Upper lobe of left lung (tissue), 6 donors: ENCODE results near the gene EYS. TPM values are rescaled to one million over a fixed set of nuclear protein-coding genes. Genes with fewer than 3 reads are reported as not detected.

Experiments used
- ATAC-seq, 2 donors: fragments of 200-7000 bp; cut with Tn5 transposase; one replicate each; pipeline ENCODE4 v1.9.1; 2022; ENCODE audit warnings: mild to moderate bottlenecking in 2 of 2, moderate library complexity in 2 of 2; ENCODE audit not compliant: low FRiP score in 2 of 2
- DNase-seq, 2 donors: peaks; one replicate each; pipeline ENCODE4 v3.0.0-alpha.2; 2019 to 2020
- H3K27ac ChIP-seq, 4 donors: fragments of 200-600 bp; sonication (generic); one replicate each; pipeline ENCODE4 v1.5.1; 2016 to 2019
- H3K27me3 ChIP-seq, 4 donors: fragments of 200-600 bp; sonication (generic); one replicate each; pipeline ENCODE4 v1.5.1; 2017 to 2019
- H3K36me3 ChIP-seq, 4 donors: fragments of 200-600 bp; sonication (generic); one replicate each; pipeline ENCODE4 v1.5.1; 2016 to 2019
- H3K4me1 ChIP-seq, 4 donors: fragments of 200-600 bp; sonication (generic); one replicate each; pipeline ENCODE4 v1.5.1; 2018 to 2019
- H3K4me3 ChIP-seq, 4 donors: fragments of 200-600 bp; sonication (generic); one replicate each; pipeline ENCODE4 v1.5.1; 2017 to 2019; ENCODE audit warnings: mild to moderate bottlenecking in 2 of 4, moderate library complexity in 1 of 4
- H3K9me3 ChIP-seq, 4 donors: fragments of 200-600 bp; sonication (generic); one replicate each; pipeline ENCODE4 v1.5.1; 2018 to 2019
- CTCF ChIP-seq, 6 experiments: fragments of 450-650 bp in 4 of 6; fragments of 200-600 bp in 2 of 6; sonication (generic) in 2 of 6; IDR thresholded peaks; one replicate each; pipeline ENCODE4 v1.5.1; 2016 to 2019; ENCODE audit warnings: antibody characterized with exemption in 6 of 6
- EP300 ChIP-seq, 4 donors: sonication (generic); formaldehyde crosslinking; IDR thresholded peaks; one replicate each; pipeline ENCODE4 v1.5.1; 2017; ENCODE audit warnings: antibody characterized with exemption in 4 of 4, control low read depth in 2 of 4
- POLR2A ChIP-seq, 4 donors: fragments of 450-650 bp; IDR thresholded peaks; one replicate each; pipeline ENCODE4 v1.5.1; 2016 to 2017; ENCODE audit warnings: antibody characterized with exemption in 4 of 4, mild to moderate bottlenecking in 2 of 4
- POLR2AphosphoS5 ChIP-seq, 2 donors: sonication (generic); formaldehyde crosslinking; IDR thresholded peaks; one replicate each; pipeline ENCODE4 v1.5.1; 2017; ENCODE audit warnings: antibody characterized with exemption in 2 of 2
- WGBS, 2 donors: methylation state at CpG; one replicate each; pipeline ENCODE4 v1.1.5; 2017 to 2018; 5-methylcytosine and 5-hydroxymethylcytosine counted together
- total RNA-seq, 6 donors: library from RNA; depleted of rRNA in 4 of 6; stranded (reverse); fragments of >200 nt in 4 of 6; gene quantifications; one replicate each; pipeline versions ENCODE4 v1.1.0 to v1.2.1, GENCODE V29; 2016 to 2021
- donor health status: DM: no; HTN: no; CAD: no; lungs with moderate emphysema.
- donor health status: DM: no; HTN: yes; CAD: no; lungs with severe emphysema.

Gene EYS
- total RNA-seq, 6 donors from 2014 or later, result under 0.01 to 0.46 (median 0.28) TPM; not detected in 2

GRCh38 chr6:65123521-65123920 lies 583.5 kb downstream of the EYS start:
- no peaks in the 10 kb centered on the region for H3K4me1 ChIP-seq
- ATAC-seq, result no peak
- DNase-seq, result peak in 1 of 2 donors; percentile 2
- no peak overlapping the region for H3K27ac ChIP-seq
- no peaks in the 10 kb centered on the region for H3K27me3 ChIP-seq
- H3K4me3 ChIP-seq, result no peak overlapping the region
- H3K36me3 ChIP-seq, result no peaks in the 10 kb centered on the region
- 74 to 87% methylated on average over 1 of the region's 1 CpG for WGBS, 2 donors
- TF ChIP-seq POLR2AphosphoS5 (IDR thresholded peaks at IDR 0.05) (no peak), CTCF (IDR thresholded peaks at IDR 0.05) (no peak), POLR2A (IDR thresholded peaks at IDR 0.05) (no peak), EP300 (IDR thresholded peaks at IDR 0.05) (no peak)
- H3K9me3 ChIP-seq, result no peaks in the 10 kb centered on the region

GRCh38 chr6:65117817-65118409 lies 589.1 kb downstream of the EYS start:
- H3K27me3 ChIP-seq, result no peaks in the 10 kb centered on the region
- WGBS, 2 donors, result 72 to 78% methylated on average over 3 of the region's 3 CpGs
- TF ChIP-seq EP300 (IDR thresholded peaks at IDR 0.05) (no peak), CTCF (IDR thresholded peaks at IDR 0.05) (no peak), POLR2AphosphoS5 (IDR thresholded peaks at IDR 0.05) (no peak), POLR2A (IDR thresholded peaks at IDR 0.05) (no peak)
- no peaks in the 10 kb centered on the region for H3K36me3 ChIP-seq
- no peak for ATAC-seq
- no peak for DNase-seq
- no peak overlapping the region for H3K4me3 ChIP-seq
- H3K27ac ChIP-seq, result no peak overlapping the region
- H3K9me3 ChIP-seq, result no peaks in the 10 kb centered on the region
- H3K4me1 ChIP-seq, result no peaks in the 10 kb centered on the region

GRCh38 chr6:65116326-65116725 lies 590.7 kb downstream of the EYS start:
- TF ChIP-seq POLR2AphosphoS5 (IDR thresholded peaks at IDR 0.05), result no peak
- H3K27me3 ChIP-seq, result no peaks in the 10 kb centered on the region
- no peak overlapping the region for H3K4me3 ChIP-seq
- no peaks in the 10 kb centered on the region for H3K36me3 ChIP-seq
- DNase-seq (no peak), ATAC-seq (no peak)
- no peaks in the 10 kb centered on the region for H3K9me3 ChIP-seq
- WGBS, 2 donors, result 65 to 77% methylated on average over 1 of the region's 1 CpG
- no peaks in the 10 kb centered on the region for H3K4me1 ChIP-seq
- H3K27ac ChIP-seq, result no peak overlapping the region

GRCh38 chr6:65113581-65113980 lies 593.4 kb downstream of the EYS start:
- no peaks in the 10 kb centered on the region for H3K27me3 ChIP-seq
- no peaks in the 10 kb centered on the region for H3K36me3 ChIP-seq
- TF ChIP-seq POLR2A (IDR thresholded peaks at IDR 0.05), result no peak
- TF ChIP-seq CTCF (IDR thresholded peaks at IDR 0.05), result no peak
- TF ChIP-seq POLR2AphosphoS5 (IDR thresholded peaks at IDR 0.05), result no peak
- no peak for TF ChIP-seq EP300 (IDR thresholded peaks at IDR 0.05)
- no peaks in the 10 kb centered on the region for H3K4me1 ChIP-seq
- DNase-seq, result no peak
- no peak for ATAC-seq
- H3K9me3 ChIP-seq, result no peaks in the 10 kb centered on the region
- 64 to 77% methylated on average over 3 of the region's 3 CpGs for WGBS, 2 donors
- no peak overlapping the region for H3K4me3 ChIP-seq
- H3K27ac ChIP-seq, result no peak overlapping the region

GRCh38 chr6:65112435-65112834 lies 594.6 kb downstream of the EYS start:
- Histone ChIP-seq H3K4me3 (no peak overlapping the region), H3K4me1 (no peaks in the 10 kb centered on the region), H3K9me3 (no peaks in the 10 kb centered on the region), H3K27me3 (no peaks in the 10 kb centered on the region), H3K36me3 (no peaks in the 10 kb centered on the region), H3K27ac (no peak overlapping the region)
- TF ChIP-seq CTCF (IDR thresholded peaks at IDR 0.05), result no peak
- no peak for TF ChIP-seq POLR2AphosphoS5 (IDR thresholded peaks at IDR 0.05)
- no peak for TF ChIP-seq POLR2A (IDR thresholded peaks at IDR 0.05)
- no peak for TF ChIP-seq EP300 (IDR thresholded peaks at IDR 0.05)
- no peak for DNase-seq
- no peak for ATAC-seq
